IMR-90 (cell line): ENCODE measurements around the gene PLXDC1. TPM values are rescaled to one million over a fixed set of nuclear protein-coding genes. Genes with fewer than 3 reads are reported as not detected.

Experiments used
- ATAC-seq: fragments of 200-7000 bp; cut with Tn5 transposase; 2 replicates; pipeline ENCODE4 v1.9.1; 2020; ENCODE audit warnings: low read depth, mild to moderate bottlenecking, moderate library complexity
- BruUV-seq: library from RNA; stranded (reverse); fragments of 400-500 nt; replicated peaks from 2 replicates; lab custom pipeline; 2021; lab: Mats Ljungman, UMichigan
- CTCF ChIA-PET: fragments of 300-600 bp; formaldehyde crosslinking; extraction: SDS; loops from one replicate; lab custom pipeline; 2021; ENCODE audit warnings: antibody characterized with exemption; lab: Yijun Ruan, JAX
- POLR2A ChIA-PET: fragments of 300-600 bp; sonication (Branson Sonifier 250); formaldehyde crosslinking; loops from one replicate; lab custom pipeline; 2022; ENCODE audit warnings: antibody characterized with exemption; ENCODE audit not compliant: unreplicated experiment; lab: Charles Lee
- DNase-seq: peaks from one replicate; pipeline ENCODE4 v3.0.0; 2013
- H2AFZ ChIP-seq: replicated peaks from 2 replicates; pipeline ENCODE3; 2013; ENCODE audit warnings: low read length, mild to moderate bottlenecking; ENCODE audit not compliant: poor library complexity
- H2AK5ac ChIP-seq: 2 replicates; pipeline ENCODE4 v1.6.1; 2013; ENCODE audit warnings: low read depth, low read length, inconsistent platforms
- H2AK9ac ChIP-seq: replicated peaks from 2 replicates; pipeline ENCODE3; 2013; ENCODE audit warnings: mild to moderate bottlenecking, low read depth, low read length, moderate library complexity; ENCODE audit not compliant: poor library complexity
- H2BK120ac ChIP-seq: 2 replicates; pipeline ENCODE4 v1.6.1; 2013; ENCODE audit warnings: low read depth, low read length, inconsistent platforms
- H2BK15ac ChIP-seq: 3 replicates; pipeline ENCODE4 v1.6.1; 2013; ENCODE audit warnings: low read depth, low read length, inconsistent platforms
- H2BK20ac ChIP-seq: 2 replicates; pipeline ENCODE4 v1.6.1; 2013; ENCODE audit warnings: low read depth, mild to moderate bottlenecking, inconsistent platforms, low read length, moderate library complexity
- H2BK5ac ChIP-seq: 2 replicates; pipeline ENCODE4 v1.6.1; 2013; ENCODE audit warnings: mild to moderate bottlenecking, low read depth, low read length, inconsistent platforms; ENCODE audit not compliant: poor library complexity, severe bottlenecking
- H3K14ac ChIP-seq: replicated peaks from 2 replicates; pipeline ENCODE4 v1.6.1; 2013; ENCODE audit warnings: low read depth, low read length, inconsistent platforms
- H3K18ac ChIP-seq: 2 replicates; pipeline ENCODE4 v1.6.1; 2013; ENCODE audit warnings: low read depth, low read length, control low read depth
- H3K23ac ChIP-seq: 2 replicates; pipeline ENCODE4 v1.6.1; 2013; ENCODE audit warnings: low read depth, low read length, inconsistent platforms
- H3K27ac ChIP-seq: 2 replicates; pipeline ENCODE4 v1.5.1; 2013; ENCODE audit warnings: mild to moderate bottlenecking, control low read depth, low read length; ENCODE audit not compliant: insufficient read depth
- H3K27me3 ChIP-seq: 2 replicates; pipeline ENCODE4 v1.6.1; 2013; ENCODE audit warnings: low read length; ENCODE audit not compliant: control insufficient read depth, insufficient read depth
- H3K36me3 ChIP-seq: 2 replicates; pipeline ENCODE4 v1.6.1; 2013; ENCODE audit warnings: low read length, mixed read lengths; ENCODE audit not compliant: control insufficient read depth, insufficient read depth
- H3K4ac ChIP-seq: 2 replicates; pipeline ENCODE4 v1.6.1; 2013; ENCODE audit warnings: low read depth, low read length, inconsistent platforms
- H3K4me1 ChIP-seq: 2 replicates; pipeline ENCODE4 v1.6.1; 2013; ENCODE audit warnings: low read length, mixed read lengths; ENCODE audit not compliant: control insufficient read depth, insufficient read depth
- H3K4me2 ChIP-seq: 2 replicates; pipeline ENCODE4 v1.6.1; 2013; ENCODE audit warnings: low read depth, mild to moderate bottlenecking, control low read depth, low read length, moderate library complexity
- H3K4me3 ChIP-seq: 2 replicates; pipeline ENCODE4 v1.5.1; 2013; ENCODE audit warnings: low read depth, mild to moderate bottlenecking, control low read depth, low read length, moderate library complexity; ENCODE audit not compliant: insufficient read depth
- H3K56ac ChIP-seq: 2 replicates; pipeline ENCODE4 v1.6.1; 2013; ENCODE audit warnings: low read length, inconsistent platforms; ENCODE audit not compliant: insufficient read depth; ENCODE audit errors: extremely low read depth
- H3K79me1 ChIP-seq, 2 experiments: 2 replicates each; pipeline ENCODE4 v1.6.1; 2013; ENCODE audit warnings: low read length in 2 of 2, inconsistent platforms in 1 of 2, low read depth in 1 of 2
- H3K9ac ChIP-seq: 2 replicates; pipeline ENCODE4 v1.6.1; 2013; ENCODE audit warnings: low read depth, low read length, control low read depth
- H3K9me1 ChIP-seq: 2 replicates; pipeline ENCODE4 v1.6.1; 2013; ENCODE audit warnings: low read length, inconsistent platforms; ENCODE audit not compliant: insufficient read depth
- H3K9me3 ChIP-seq: 2 replicates; pipeline ENCODE4 v1.6.1; 2013; ENCODE audit warnings: low read length; ENCODE audit not compliant: control insufficient read depth, insufficient read depth
- H4K20me1 ChIP-seq: 2 replicates; pipeline ENCODE4 v1.6.1; 2013; ENCODE audit warnings: low read length, inconsistent platforms; ENCODE audit not compliant: insufficient read depth
- H4K5ac ChIP-seq: 2 replicates; pipeline ENCODE4 v1.6.1; 2013; ENCODE audit warnings: mild to moderate bottlenecking, low read depth, low read length, control low read depth
- H4K8ac ChIP-seq, 2 experiments: 2 replicates each; pipeline ENCODE4 v1.6.1; 2013; ENCODE audit warnings: low read depth in 2 of 2, low read length in 2 of 2, control low read depth in 1 of 2, inconsistent platforms in 1 of 2
- H4K91ac ChIP-seq: 2 replicates; pipeline ENCODE4 v1.6.1; 2013; ENCODE audit warnings: low read depth, low read length, inconsistent platforms; ENCODE audit not compliant: insufficient read depth
- BHLHE40 ChIP-seq: fragments of 150-350 bp; IDR thresholded peaks from 2 replicates; pipeline ENCODE4 v1.6.1; 2016; ENCODE audit warnings: mild to moderate bottlenecking, low read depth, low read length
- CEBPB ChIP-seq: IDR thresholded peaks from 2 replicates; pipeline ENCODE4 v1.6.1; 2012; ENCODE audit warnings: low read depth, low read length, improper control_type of control experiment
- CHD1 ChIP-seq: IDR thresholded peaks from 2 replicates; pipeline ENCODE4 v1.6.1; 2012; ENCODE audit warnings: low read depth, low read length, improper control_type of control experiment
- FOS ChIP-seq: fragments of 150-350 bp; IDR thresholded peaks from 2 replicates; pipeline ENCODE4 v1.6.1; 2016; ENCODE audit warnings: low read depth, low read length
- MAFK ChIP-seq: IDR thresholded peaks from 2 replicates; pipeline ENCODE4 v1.6.1; 2012; ENCODE audit warnings: low read depth, low read length, improper control_type of control experiment
- MAZ ChIP-seq: IDR thresholded peaks from 2 replicates; pipeline ENCODE4 v1.6.1; 2012; ENCODE audit warnings: low read depth, mild to moderate bottlenecking, low read length, improper control_type of control experiment, moderate library complexity, borderline replicate concordance
- MXI1 ChIP-seq: IDR thresholded peaks from 2 replicates; pipeline ENCODE4 v1.6.1; 2012; ENCODE audit warnings: low read depth, mild to moderate bottlenecking, low read length, moderate library complexity, borderline replicate concordance
- NFE2L2 ChIP-seq: fragments of 150-350 bp; IDR thresholded peaks from 2 replicates; pipeline ENCODE4 v1.6.1; 2016; ENCODE audit warnings: low read depth, mild to moderate bottlenecking, low read length
- POLR2A ChIP-seq: IDR thresholded peaks from 2 replicates; pipeline ENCODE4 v1.6.1; 2012; ENCODE audit warnings: mild to moderate bottlenecking, low read depth, low read length
- RAD21 ChIP-seq: IDR thresholded peaks from 2 replicates; pipeline ENCODE4 v1.6.1; 2012; ENCODE audit warnings: low read length, improper control_type of control experiment
- RCOR1 ChIP-seq: IDR thresholded peaks from 2 replicates; pipeline ENCODE4 v1.6.1; 2012; ENCODE audit warnings: mild to moderate bottlenecking, low read length, improper control_type of control experiment; ENCODE audit not compliant: insufficient replicate concordance
- RFX5 ChIP-seq: IDR thresholded peaks from 2 replicates; pipeline ENCODE4 v1.8.0; 2012; ENCODE audit warnings: low read depth, mild to moderate bottlenecking, low read length, moderate library complexity
- SMC3 ChIP-seq: fragments of 150-350 bp; IDR thresholded peaks from 2 replicates; pipeline ENCODE4 v1.6.1; 2016; ENCODE audit warnings: low read depth, mild to moderate bottlenecking, antibody characterized with exemption, low read length, moderate library complexity
- USF2 ChIP-seq: fragments of 150-350 bp; IDR thresholded peaks from 2 replicates; pipeline ENCODE4 v1.6.1; 2017; ENCODE audit warnings: mild to moderate bottlenecking, antibody characterized with exemption, low read length, low read depth
- WGBS, 2 experiments: methylation state at CpG; one replicate each; pipeline versions ENCODE4 v1.1.5 to v1.1.7; 2013; ENCODE audit warnings: missing lambda C conversion rate in 2 of 2; ENCODE audit not compliant: insufficient read length in 1 of 2; ENCODE audit errors: extremely low coverage in 2 of 2; 5-methylcytosine and 5-hydroxymethylcytosine counted together
- dilution Hi-C: fragments of 300-500 bp; cut with HindIII; formaldehyde crosslinking; loops from one replicate; pipeline ENCODE4 v1.14.3; 2018; ENCODE audit warnings: low sequenced_read_pairs; ENCODE audit not compliant: unreplicated experiment
- in situ Hi-C: fragments of 300-500 bp; cut with MboI; formaldehyde crosslinking; loops from 3 replicates; pipeline ENCODE4 v1.14.3; 2019; ENCODE audit warnings: low sequenced_read_pairs, inconsistent platforms, mixed read lengths
- intact Hi-C: fragments of 100-400 bp; cut with micrococcal nuclease; formaldehyde crosslinking; loops from 2 replicates; pipeline ENCODE4 v1.10.0; 2022
- polyA plus RNA-seq, 3 experiments: library from polyadenylated mRNA; depleted of rRNA; stranded (reverse); fragments of >200 nt; gene quantifications; 2 replicates each; pipeline ENCODE4 v1.2.3, GENCODE V29; 2012; ENCODE audit warnings: low replicate concordance in 1 of 3
- total RNA-seq: library from RNA; depleted of rRNA; stranded (reverse); fragments of >200 nt; gene quantifications from 2 replicates; pipeline ENCODE4 v1.2.3, GENCODE V29; 2012
- TF ChIP-seq, protein P1 (sequence below): fragments of 150-350 bp; IDR thresholded peaks from 2 replicates; pipeline ENCODE4 v1.6.1; 2016; ENCODE audit warnings: low read depth, mild to moderate bottlenecking, low read length, moderate library complexity, borderline replicate concordance
- TF ChIP-seq, protein P2 (sequence below): conservative IDR thresholded peaks from 2 replicates; pipeline ENCODE4 v1.5.1; 2012; ENCODE audit warnings: mild to moderate bottlenecking, low read depth, low read length, improper control_type of control experiment

PLXDC1 gene
- total and polyA plus RNA-seq, 2 of the 4 experiments (the other 2 are of a cell fraction) = under 0.01 to 0.50 TPM

DNA sequence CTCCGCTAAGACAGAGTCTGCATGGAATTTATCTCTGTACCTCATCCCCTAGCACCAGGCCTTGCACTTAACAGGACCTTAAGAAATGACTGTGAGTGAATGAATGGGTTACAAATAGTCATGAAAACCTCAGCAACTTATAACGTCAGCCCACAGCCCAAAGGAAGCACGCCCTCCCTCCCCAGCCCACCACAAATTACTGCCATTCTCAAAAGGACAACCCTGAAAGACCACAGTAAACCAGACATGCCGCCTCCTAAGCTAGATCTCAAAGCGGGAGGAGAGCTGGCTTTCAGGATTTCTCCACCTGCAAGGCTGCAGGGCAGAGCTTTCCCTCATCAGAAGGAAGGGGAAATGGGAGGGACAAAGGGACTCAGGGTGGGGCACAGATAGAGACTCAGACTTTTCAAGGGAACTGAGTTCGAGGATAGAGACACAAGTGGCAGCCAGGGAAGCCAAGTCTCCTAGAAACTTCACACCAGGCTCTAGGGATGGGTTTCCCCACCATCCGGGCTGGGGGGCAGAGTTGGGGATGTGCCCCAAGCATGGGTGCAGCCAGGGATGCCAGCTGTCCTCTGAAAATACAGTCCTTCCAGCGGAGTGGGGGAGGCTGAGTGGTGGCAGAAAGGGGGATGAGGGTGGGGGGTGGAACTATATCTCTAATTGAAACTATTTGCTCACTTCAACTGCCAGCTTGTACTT is 56.7 kb downstream of the PLXDC1 start:
- no CpG with 5 or more reads among the region's 8 CpGs for WGBS, 2 experiments
- no TSS peak for BruUV-seq
- peaks cover 9% of the 10 kb centered on the region; the same call in 1 of the 2 replicates for H3K4me1 ChIP-seq
- H4K91ac ChIP-seq = no peak overlapping the region
- no peaks in the 10 kb centered on the region for H4K20me1 ChIP-seq
- H2AK9ac ChIP-seq = no peak overlapping the region
- CTCF ChIA-PET = no interaction called here
- H3K4me2 ChIP-seq = no peak overlapping the region
- H3K4ac ChIP-seq = no peak overlapping the region
- H2BK15ac ChIP-seq = no peak overlapping the region
- intact Hi-C loops (no loop called here), in situ Hi-C loops (no loop called here), dilution Hi-C loops (no loop called here)
- DNase-seq (no peak), ATAC-seq (no peak)
- no peaks in the 10 kb centered on the region for H3K79me1 ChIP-seq
- H4K8ac ChIP-seq = no peak overlapping the region
- POLR2A ChIA-PET = no interaction called here
- H3K36me3 ChIP-seq = no peaks in the 10 kb centered on the region
- no peak overlapping the region for H2AFZ ChIP-seq
- no peak overlapping the region for H2BK5ac ChIP-seq
- no peaks in the 10 kb centered on the region for H3K9me3 ChIP-seq
- no peaks in the 10 kb centered on the region for H3K9me1 ChIP-seq
- no peak overlapping the region for H4K5ac ChIP-seq
- no peak overlapping the region for H3K56ac ChIP-seq
- no peak overlapping the region for H3K14ac ChIP-seq
- peaks cover 47% of the 10 kb centered on the region for H3K27me3 ChIP-seq
- H3K23ac ChIP-seq = no peak overlapping the region
- no peak overlapping the region for H3K27ac ChIP-seq
- no peak overlapping the region for H2AK5ac ChIP-seq
- H2BK20ac ChIP-seq = no peak overlapping the region
- no peak overlapping the region for H3K18ac ChIP-seq
- H3K4me3 ChIP-seq = no peak overlapping the region
- no peak overlapping the region for H3K9ac ChIP-seq
- TF ChIP-seq, protein P1, sequence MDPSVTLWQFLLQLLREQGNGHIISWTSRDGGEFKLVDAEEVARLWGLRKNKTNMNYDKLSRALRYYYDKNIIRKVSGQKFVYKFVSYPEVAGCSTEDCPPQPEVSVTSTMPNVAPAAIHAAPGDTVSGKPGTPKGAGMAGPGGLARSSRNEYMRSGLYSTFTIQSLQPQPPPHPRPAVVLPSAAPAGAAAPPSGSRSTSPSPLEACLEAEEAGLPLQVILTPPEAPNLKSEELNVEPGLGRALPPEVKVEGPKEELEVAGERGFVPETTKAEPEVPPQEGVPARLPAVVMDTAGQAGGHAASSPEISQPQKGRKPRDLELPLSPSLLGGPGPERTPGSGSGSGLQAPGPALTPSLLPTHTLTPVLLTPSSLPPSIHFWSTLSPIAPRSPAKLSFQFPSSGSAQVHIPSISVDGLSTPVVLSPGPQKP = no peak
- TF ChIP-seq RCOR1 (no peak), RFX5 (no peak), CEBPB (no peak), NFE2L2 (no peak), MAFK (no peak), BHLHE40 (no peak), CHD1 (no peak), MAZ (no peak), FOS (no peak), USF2 (no peak), MXI1 (no peak), SMC3 (no peak), POLR2A (no peak), RAD21 (no peak)
- TF ChIP-seq, protein P2, sequence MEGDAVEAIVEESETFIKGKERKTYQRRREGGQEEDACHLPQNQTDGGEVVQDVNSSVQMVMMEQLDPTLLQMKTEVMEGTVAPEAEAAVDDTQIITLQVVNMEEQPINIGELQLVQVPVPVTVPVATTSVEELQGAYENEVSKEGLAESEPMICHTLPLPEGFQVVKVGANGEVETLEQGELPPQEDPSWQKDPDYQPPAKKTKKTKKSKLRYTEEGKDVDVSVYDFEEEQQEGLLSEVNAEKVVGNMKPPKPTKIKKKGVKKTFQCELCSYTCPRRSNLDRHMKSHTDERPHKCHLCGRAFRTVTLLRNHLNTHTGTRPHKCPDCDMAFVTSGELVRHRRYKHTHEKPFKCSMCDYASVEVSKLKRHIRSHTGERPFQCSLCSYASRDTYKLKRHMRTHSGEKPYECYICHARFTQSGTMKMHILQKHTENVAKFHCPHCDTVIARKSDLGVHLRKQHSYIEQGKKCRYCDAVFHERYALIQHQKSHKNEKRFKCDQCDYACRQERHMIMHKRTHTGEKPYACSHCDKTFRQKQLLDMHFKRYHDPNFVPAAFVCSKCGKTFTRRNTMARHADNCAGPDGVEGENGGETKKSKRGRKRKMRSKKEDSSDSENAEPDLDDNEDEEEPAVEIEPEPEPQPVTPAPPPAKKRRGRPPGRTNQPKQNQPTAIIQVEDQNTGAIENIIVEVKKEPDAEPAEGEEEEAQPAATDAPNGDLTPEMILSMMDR = no peak
- no peak overlapping the region for H2BK120ac ChIP-seq
